K562 (cell line): ENCODE results near the gene CMTM8. TPM values are rescaled to one million over a fixed set of nuclear protein-coding genes. Genes with fewer than 3 reads are reported as not detected.

Experiments
- ATAC-seq: fragments of 200-7000 bp; cut with Tn5 transposase; 3 replicates; pipeline ENCODE4 v1.9.1; 2020; ENCODE audit warnings: moderate library complexity
- BruUV-seq: library from RNA; stranded (reverse); fragments of 400-500 nt; replicated peaks from 2 replicates; lab custom pipeline; 2021; lab: Mats Ljungman, UMichigan
- CTCF ChIA-PET: fragments of 300-600 bp; formaldehyde crosslinking; extraction: SDS; loops from one replicate; lab custom pipeline; 2021; ENCODE audit warnings: low intra/inter-chr PET ratio; lab: Yijun Ruan, JAX
- POLR2A ChIA-PET: fragments of 300-600, 350-650 bp; sonication (Branson Sonifier 250); formaldehyde crosslinking; extraction: SDS; loops from one replicate; lab custom pipeline; 2021; ENCODE audit warnings: antibody characterized with exemption, inconsistent platforms; lab: Yijun Ruan, JAX
- DNase-seq, 4 experiments: peaks; one replicate each; pipeline versions ENCODE4 v3.0.0 to v3.0.0-alpha.2; 2011 to 2018; ENCODE audit warnings: low spot score in 3 of 4, mixed read lengths in 3 of 4; ENCODE audit errors: extremely low read depth in 1 of 4
- FAIRE-seq: peaks from 2 replicates; lab custom pipeline; 2011; peaks lifted over from hg19 to GRCh38; lab: Jason Lieb, UNC
- H2AFZ ChIP-seq: 2 replicates; pipeline ENCODE4 v1.6.0; 2011; ENCODE audit warnings: low read depth, low read length, control low read depth, inconsistent platforms
- H3K27ac ChIP-seq: fragments of 200-600 bp; 3 replicates; pipeline ENCODE4 v1.8.0; 2011; ENCODE audit warnings: low read depth, mild to moderate bottlenecking, control low read depth, inconsistent platforms, low read length, moderate library complexity, mixed read lengths; ENCODE audit errors: extremely low read depth
- H3K27me3 ChIP-seq, 2 experiments: fragments of 300-600 bp in 1 of 2; 2 replicates in 1 of 2; 3 replicates in 1 of 2; pipeline versions ENCODE4 v1.6.0 to v1.8.0; 2011; ENCODE audit warnings: inconsistent platforms in 2 of 2, low read length in 2 of 2, mild to moderate bottlenecking in 1 of 2, mixed read lengths in 1 of 2, moderate library complexity in 1 of 2; ENCODE audit not compliant: control insufficient read depth in 2 of 2, insufficient read depth in 2 of 2
- H3K36me3 ChIP-seq: fragments of 300-600 bp; 3 replicates; pipeline ENCODE4 v1.8.0; 2011; ENCODE audit warnings: mild to moderate bottlenecking, low read length, inconsistent platforms; ENCODE audit not compliant: control insufficient read depth, insufficient read depth
- H3K4me1 ChIP-seq, 2 experiments: fragments of 200-600 bp in 1 of 2; replicated peaks in 1 of 2; 2 replicates in 1 of 2; 3 replicates in 1 of 2; pipeline versions ENCODE4 v1.5.1 to v1.8.0; 2011; ENCODE audit warnings: inconsistent platforms in 2 of 2, low read length in 2 of 2, mild to moderate bottlenecking in 1 of 2, mixed read lengths in 1 of 2, moderate library complexity in 1 of 2; ENCODE audit not compliant: control insufficient read depth in 2 of 2, insufficient read depth in 2 of 2
- H3K4me2 ChIP-seq: 2 replicates; pipeline ENCODE4 v1.6.1; 2011; ENCODE audit warnings: low read length, control low read depth, inconsistent platforms, mixed read lengths; ENCODE audit not compliant: insufficient read depth
- H3K4me3 ChIP-seq: fragments of 200-600 bp; sonication (generic), shearing (Covaris generic); 2 replicates; pipeline ENCODE4 v1.5.1; 2016; ENCODE audit warnings: control low read depth, inconsistent platforms
- H3K79me2 ChIP-seq: fragments of 200-600 bp; 3 replicates; pipeline ENCODE4 v1.8.0; 2011; ENCODE audit warnings: low read length, inconsistent platforms; ENCODE audit not compliant: control insufficient read depth, insufficient read depth
- H3K9ac ChIP-seq, 2 experiments: 2 replicates each; pipeline versions ENCODE4 v1.6.0 to v1.6.1; 2011; ENCODE audit warnings: low read depth in 2 of 2, low read length in 2 of 2, control low read depth in 1 of 2, inconsistent platforms in 1 of 2, mild to moderate bottlenecking in 1 of 2, mixed read lengths in 1 of 2; ENCODE audit not compliant: insufficient read depth in 1 of 2
- H3K9me1 ChIP-seq: one replicate; pipeline ENCODE4 v1.6.0; 2011; ENCODE audit warnings: inconsistent platforms, mild to moderate bottlenecking, low read length, moderate library complexity; ENCODE audit not compliant: control insufficient read depth, insufficient read depth
- H3K9me3 ChIP-seq: replicated peaks from 2 replicates; pipeline ENCODE4 v1.5.1; 2011; ENCODE audit warnings: low read depth, low read length, inconsistent platforms; ENCODE audit not compliant: control insufficient read depth, insufficient read depth
- H4K20me1 ChIP-seq: replicated peaks from 2 replicates; pipeline ENCODE4 v1.6.1; 2011; ENCODE audit warnings: low read length, inconsistent platforms, mixed read lengths; ENCODE audit not compliant: control insufficient read depth, insufficient read depth
- CSDE1 ChIP-seq, 2 experiments: fragments of 450-650 bp; IDR thresholded peaks; 2 replicates each; pipeline ENCODE4 v1.6.1; 2016; ENCODE audit warnings: mild to moderate bottlenecking in 1 of 2
- FOSL1 ChIP-seq: fragments of 200-800 bp; sonication (Bioruptor generic); conservative IDR thresholded peaks from 2 replicates; pipeline ENCODE4 v1.6.1; 2016; ENCODE audit warnings: missing genetic modification characterization, missing compliant biosample characterization
- HMBOX1 ChIP-seq: sonication (generic); IDR thresholded peaks from 2 replicates; pipeline ENCODE4 v1.6.1; 2016
- JUN ChIP-seq, 2 experiments: sonication (generic) in 1 of 2; formaldehyde crosslinking in 1 of 2; IDR thresholded peaks; 2 replicates each; pipeline versions ENCODE4 v1.6.1 to v1.8.0; 2012 to 2022; ENCODE audit warnings: borderline replicate concordance in 2 of 2, mild to moderate bottlenecking in 2 of 2, improper control_type of control experiment in 1 of 2, low read depth in 1 of 2, low read length in 1 of 2, missing genetic modification reagents in 1 of 2
- SP1 ChIP-seq: sonication (generic); formaldehyde crosslinking; IDR thresholded peaks from 2 replicates; pipeline ENCODE4 v1.8.1; 2022; ENCODE audit warnings: mild to moderate bottlenecking, missing genetic modification reagents
- TAF9B ChIP-seq: fragments of 450-650 bp; IDR thresholded peaks from 2 replicates; pipeline ENCODE4 v1.6.1; 2018; ENCODE audit warnings: mild to moderate bottlenecking; ENCODE audit not compliant: partially characterized antibody
- WGBS: fragments of 100-300 bp; shearing (Covaris generic); methylation state at CpG from one replicate; pipeline ENCODE4 v1.1.6; 2016; ENCODE audit warnings: low coverage, mixed read lengths; ENCODE audit not compliant: insufficient coverage; ENCODE audit errors: missing lambda C conversion rate; 5-methylcytosine and 5-hydroxymethylcytosine counted together
- in situ Hi-C: fragments of 300-500 bp; cut with MboI; formaldehyde crosslinking; loops from 4 replicates; pipeline ENCODE4 v1.15.0; 2018; ENCODE audit warnings: inconsistent platforms, mixed read lengths
- intact Hi-C: fragments of 100-400 bp; cut with micrococcal nuclease; formaldehyde crosslinking; loops from 2 replicates; pipeline ENCODE4 v1.14.2; 2022
- polyA plus RNA-seq, 8 experiments: library from polyadenylated mRNA; depleted of rRNA in 4 of 8; stranded (reverse) in 5 of 8; unstranded in 3 of 8; fragments of >200 nt; fragmentation: Nextera tagmentation in 2 of 8; fragmentation: Illumina TruSeq in 1 of 8; extraction: Ambion mirVana in 2 of 8; extraction: Trizol in 1 of 8; gene quantifications; 2 replicates each; pipeline versions ENCODE4 v1.2.1 to v1.2.3, GENCODE V29; 2011 to 2014; ENCODE audit warnings: inconsistent platforms in 1 of 8, missing spikeins in 1 of 8
- total RNA-seq, 7 experiments: library from RNA; depleted of rRNA in 6 of 7; stranded (reverse); fragments of >200 nt in 6 of 7; fragmentation: Illumina TruSeq in 2 of 7; extraction: Trizol in 2 of 7; gene quantifications; 2 replicates each; pipeline versions ENCODE4 v1.2.1 to v1.2.3, GENCODE V29; 2011 to 2021; ENCODE audit warnings: low replicate concordance in 1 of 7

The CMTM8 gene
- total and polyA plus RNA-seq, 9 of the 15 experiments (the other 6 are each of a cell fraction or from before 2014, with no cell fraction given) = not detected

GRCh38 chr3:32203854-32204253 lies 34.6 kb upstream of the CMTM8 start (continued):
- TF ChIP-seq TAF9B (no peak), SP1 (no peak), JUN (IDR thresholded peaks at IDR 0.05; ENCODE audit: borderline replicate concordance, low read depth, low read length) (0 out of 2 replicates have a peak, but pooled peaks have one; percentile 41), JUN (CRISPR knock-in tag; IDR thresholded peaks at IDR 0.05; ENCODE audit: borderline replicate concordance) (no peak), FOSL1 (tag) (peak; percentile 91)

DNA sequence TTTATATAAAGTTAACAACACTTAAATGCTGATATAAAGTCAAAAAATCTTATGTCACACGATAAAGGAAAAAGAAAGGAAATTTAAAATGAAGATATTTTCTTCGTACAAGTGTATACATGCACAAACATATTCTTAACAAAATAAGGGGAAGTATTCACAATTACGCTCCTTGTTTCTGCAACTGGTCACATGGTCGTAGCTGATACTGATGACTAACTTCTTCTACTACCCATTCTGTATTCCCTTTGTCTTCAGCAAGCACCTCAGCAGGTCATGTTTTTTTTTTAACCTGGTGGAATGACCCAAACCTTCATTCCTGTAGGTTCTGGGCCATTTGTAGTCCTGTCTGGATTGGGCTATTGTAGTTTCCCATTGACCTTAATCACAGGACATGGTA lies 30.0 kb upstream of the CMTM8 start:
- no peaks in the 10 kb centered on the region for H3K79me2 ChIP-seq
- no peak overlapping the region for H3K4me3 ChIP-seq
- in situ Hi-C loops (no loop called here), intact Hi-C loops (no loop called here)
- ATAC-seq = no peak
- 1% methylated on average over 4 of the region's 4 CpGs for WGBS
- H3K27ac ChIP-seq = no peak overlapping the region
- H3K9me3 ChIP-seq = no peaks in the 10 kb centered on the region
- CTCF ChIA-PET = no interaction called here
- H3K9ac ChIP-seq = no peak overlapping the region
- H3K4me1 ChIP-seq = no peaks in the 10 kb centered on the region
- no peak for FAIRE-seq
- H4K20me1 ChIP-seq = no peaks in the 10 kb centered on the region
- H3K36me3 ChIP-seq = no peaks in the 10 kb centered on the region
- POLR2A ChIA-PET = no interaction called here
- BruUV-seq = no TSS peak
- DNase-seq = no peak
- H3K27me3 ChIP-seq = peaks cover 3 to 7% of the 10 kb centered on the region in 2 experiments; a peak in 3 of 5 replicates
- H3K9me1 ChIP-seq = no peaks in the 10 kb centered on the region
- H2AFZ ChIP-seq = no peak overlapping the region
- TF ChIP-seq HMBOX1 = peak; percentile 24; the same call in 1 of the 2 replicates
- no peak for TF ChIP-seq CSDE1 (IDR thresholded peaks at IDR 0.05)
- TF ChIP-seq FOSL1 (tag) = peak; percentile 57; the same call in 1 of the 2 replicates
- H3K4me2 ChIP-seq = no peak overlapping the region
